GM12801 (cell line): ENCODE data around the gene GATD1.

ENCODE experiments used
- CTCF ChIP-seq: IDR thresholded peaks from one replicate; pipeline ENCODE4 v1.5.1; 2011; ENCODE audit warnings: control low read depth; ENCODE audit not compliant: insufficient read length; ENCODE audit errors: extremely low read depth

The GATD1 gene

DNA sequence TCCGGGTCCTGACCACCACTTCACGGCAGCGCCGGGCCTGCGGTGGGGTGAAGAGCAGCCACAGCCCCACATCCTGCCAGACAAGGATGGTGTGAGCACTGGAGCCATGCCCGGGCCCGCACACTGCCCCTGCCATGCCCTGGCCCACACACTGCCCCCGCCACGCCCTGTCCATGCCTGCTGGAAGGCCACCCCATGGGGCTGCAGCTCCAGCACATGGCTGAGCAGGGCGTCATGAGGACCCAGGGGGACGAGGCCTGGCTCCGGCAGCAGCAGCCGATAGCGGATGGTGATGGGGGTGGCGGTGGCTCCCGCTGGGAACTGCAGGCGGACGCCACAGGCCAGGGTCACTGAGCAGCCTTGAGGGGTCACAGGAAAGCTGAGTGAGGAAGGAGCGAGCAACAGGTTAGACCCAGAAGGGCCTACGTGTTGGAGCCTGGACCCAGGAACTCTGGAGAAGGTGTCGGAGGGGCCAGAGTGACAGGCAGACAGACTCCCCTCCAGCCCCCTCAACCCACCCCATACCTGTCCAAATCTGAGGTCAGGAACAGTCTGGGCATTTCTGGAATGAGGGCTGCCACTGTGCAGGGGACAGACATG is 24.8 kb upstream of the GATD1 start:
- TF ChIP-seq CTCF, result no peak

GRCh38 chr11:801097-801780 is 24.0 kb upstream of the GATD1 start:
- TF ChIP-seq CTCF, result no peak

GRCh38 chr11:800473-800872 is 23.2 kb upstream of the GATD1 start:
- TF ChIP-seq CTCF, result no peak

DNA sequence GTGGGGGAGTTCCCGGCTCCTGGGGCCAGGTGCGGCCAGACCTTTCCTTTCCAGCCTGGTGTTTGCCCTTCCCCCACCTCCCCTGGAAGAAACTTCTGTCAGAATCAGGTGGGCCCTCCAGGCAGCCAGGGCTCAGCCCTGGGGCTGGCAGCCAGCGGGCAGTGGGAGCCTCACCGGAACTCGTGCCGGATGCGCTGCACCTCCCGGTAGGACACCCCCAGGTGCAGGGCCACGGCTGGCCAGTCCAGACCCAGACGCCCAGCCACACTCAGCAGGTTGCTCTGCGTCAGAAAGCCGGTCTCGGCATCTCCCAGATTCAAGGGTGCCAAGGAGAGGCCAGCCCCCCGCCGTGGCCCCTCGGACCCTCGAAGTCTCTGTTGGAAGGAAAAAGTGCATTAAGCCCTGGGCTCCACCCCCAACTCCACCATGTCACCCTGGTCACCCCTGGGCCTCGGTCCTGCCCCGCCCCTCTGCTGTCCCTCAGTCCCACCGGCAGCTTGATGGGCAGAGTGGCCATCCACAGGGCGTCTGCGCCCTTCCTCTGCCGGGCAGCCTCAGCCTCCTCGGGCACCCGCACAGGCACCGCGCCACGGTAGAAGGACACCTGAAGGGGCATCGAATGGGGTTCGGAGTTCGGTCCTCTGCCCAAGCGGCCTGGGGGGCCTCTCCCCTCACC is 22.5 kb upstream of the GATD1 start:
- no peak for TF ChIP-seq CTCF

GRCh38 chr11:798093-798713 is 20.9 kb upstream of the GATD1 start, which contains the start of gene SLC25A22:
Gene SLC25A22, minus strand, starts transcription at chr11:798281. Its CDS starts 3,275 bp downstream, at chr11:795006.
- no peak for TF ChIP-seq CTCF

DNA sequence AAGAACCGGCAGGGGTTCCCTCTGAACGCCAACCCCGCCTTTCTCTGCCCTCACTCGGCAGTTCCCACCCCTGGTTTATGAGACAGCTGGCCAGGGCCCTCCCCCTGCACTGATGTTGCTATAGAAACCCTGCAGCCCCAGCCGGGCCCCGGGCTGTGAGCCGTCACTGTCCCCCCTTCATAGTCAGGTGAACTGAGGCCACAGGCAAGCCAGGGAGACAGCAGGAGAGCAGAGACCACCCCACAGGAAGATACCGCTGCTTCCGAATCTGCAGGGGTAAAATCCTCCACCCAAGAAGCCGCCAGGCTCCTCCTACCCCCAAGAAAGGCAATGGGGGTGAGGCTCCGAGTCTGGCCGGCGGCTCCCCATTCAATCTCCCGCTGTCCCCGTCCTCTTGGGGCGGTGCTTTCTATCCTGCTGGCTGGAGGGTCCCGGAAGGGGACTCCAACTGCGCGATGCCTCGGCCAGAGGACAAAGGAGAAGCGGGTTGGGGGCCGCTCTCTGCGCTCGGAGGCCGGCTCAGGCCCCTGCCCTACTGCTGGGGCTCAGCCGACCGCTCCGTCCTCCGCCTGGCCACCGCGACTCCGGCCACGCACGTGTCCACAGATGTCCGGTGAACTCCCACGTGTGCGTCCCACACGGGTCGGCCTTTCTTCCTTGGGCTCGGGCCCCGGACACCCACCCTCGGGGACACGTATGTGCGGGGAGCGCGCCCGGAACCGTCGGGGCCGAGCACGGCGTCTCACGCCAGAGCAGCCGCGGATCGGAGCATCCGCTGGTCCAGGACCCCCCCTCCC is 20.2 kb upstream of the GATD1 start:
- TF ChIP-seq CTCF, result no peak
